ENCODE measurements around the gene SORBS2.

- TF ChIP-seq, protein P1, sequence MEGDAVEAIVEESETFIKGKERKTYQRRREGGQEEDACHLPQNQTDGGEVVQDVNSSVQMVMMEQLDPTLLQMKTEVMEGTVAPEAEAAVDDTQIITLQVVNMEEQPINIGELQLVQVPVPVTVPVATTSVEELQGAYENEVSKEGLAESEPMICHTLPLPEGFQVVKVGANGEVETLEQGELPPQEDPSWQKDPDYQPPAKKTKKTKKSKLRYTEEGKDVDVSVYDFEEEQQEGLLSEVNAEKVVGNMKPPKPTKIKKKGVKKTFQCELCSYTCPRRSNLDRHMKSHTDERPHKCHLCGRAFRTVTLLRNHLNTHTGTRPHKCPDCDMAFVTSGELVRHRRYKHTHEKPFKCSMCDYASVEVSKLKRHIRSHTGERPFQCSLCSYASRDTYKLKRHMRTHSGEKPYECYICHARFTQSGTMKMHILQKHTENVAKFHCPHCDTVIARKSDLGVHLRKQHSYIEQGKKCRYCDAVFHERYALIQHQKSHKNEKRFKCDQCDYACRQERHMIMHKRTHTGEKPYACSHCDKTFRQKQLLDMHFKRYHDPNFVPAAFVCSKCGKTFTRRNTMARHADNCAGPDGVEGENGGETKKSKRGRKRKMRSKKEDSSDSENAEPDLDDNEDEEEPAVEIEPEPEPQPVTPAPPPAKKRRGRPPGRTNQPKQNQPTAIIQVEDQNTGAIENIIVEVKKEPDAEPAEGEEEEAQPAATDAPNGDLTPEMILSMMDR (IDR thresholded peaks at IDR 0.05) = no peak
- no peak for TF ChIP-seq POLR2AphosphoS5 (IDR thresholded peaks at IDR 0.05; ENCODE audit: insufficient read depth in 1 of 2, low read depth in 1 of 2)
- TF ChIP-seq POLR2A (IDR thresholded peaks at IDR 0.05) = no peak
Observed at GRCh38 chr4:185838104-185838452, 26.1 kb upstream of the SORBS2 start.
